Natural killer cell (primary cell): Measurements from ENCODE around the gene MPPED1. TPM values are rescaled to one million over a fixed set of nuclear protein-coding genes. Genes with fewer than 3 reads are reported as not detected.

Source experiments
- ATAC-seq, 3 donors: fragments of 150-1000 bp in 2 of 3; fragments of 200-7000 bp in 1 of 3; cut with Tn5 transposase; 1 replicate in 1 of 3; 2 replicates in 2 of 3; pipeline ENCODE4 v1.10.0; 2021; ENCODE audit warnings: mild to moderate bottlenecking in 2 of 3, moderate library complexity in 2 of 3
- DNase-seq, 2 donors: peaks; one replicate each; pipeline versions ENCODE4 v3.0.0 to v3.0.0-alpha.2; 2013 to 2021; ENCODE audit warnings: mixed read lengths in 1 of 2
- H3K27ac ChIP-seq: one replicate; pipeline ENCODE4 v1.5.1; 2013; ENCODE audit warnings: mild to moderate bottlenecking, low read length
- H3K27me3 ChIP-seq: one replicate; pipeline ENCODE4 v1.6.1; 2013; ENCODE audit warnings: low read length; ENCODE audit not compliant: control insufficient read depth, insufficient read depth
- H3K36me3 ChIP-seq: one replicate; pipeline ENCODE4 v1.6.1; 2013; ENCODE audit warnings: low read length; ENCODE audit not compliant: control insufficient read depth, insufficient read depth
- H3K4me1 ChIP-seq: one replicate; pipeline ENCODE4 v1.6.1; 2013; ENCODE audit warnings: low read length; ENCODE audit not compliant: control insufficient read depth, insufficient read depth
- H3K4me3 ChIP-seq: one replicate; pipeline ENCODE4 v1.5.1; 2013; ENCODE audit warnings: low read length
- H3K9me3 ChIP-seq: one replicate; pipeline ENCODE4 v1.6.1; 2013; ENCODE audit warnings: low read length; ENCODE audit not compliant: control insufficient read depth, insufficient read depth
- H3K27ac Mint-ChIP-seq, 2 donors: one replicate each; pipeline ENCODE4 v1.8.0; 2022; ENCODE audit warnings: mild to moderate bottlenecking in 2 of 2, mixed read lengths in 2 of 2, moderate library complexity in 1 of 2
- H3K27me3 Mint-ChIP-seq, 2 donors: one replicate each; pipeline ENCODE4 v1.8.0; 2022; ENCODE audit warnings: low read depth in 2 of 2, mixed read lengths in 2 of 2
- H3K36me3 Mint-ChIP-seq: one replicate; pipeline ENCODE4 v1.8.0; 2022; ENCODE audit warnings: mixed read lengths
- H3K4me1 Mint-ChIP-seq, 2 donors: one replicate each; pipeline ENCODE4 v1.8.0; 2022; ENCODE audit warnings: mixed read lengths in 2 of 2
- H3K4me3 Mint-ChIP-seq: one replicate; pipeline ENCODE4 v1.8.0; 2022; ENCODE audit warnings: mild to moderate bottlenecking, moderate library complexity, mixed read lengths
- H3K9me3 Mint-ChIP-seq, 2 donors: one replicate each; pipeline ENCODE4 v1.8.0; 2022; ENCODE audit warnings: mixed read lengths in 2 of 2
- CTCF ChIP-seq: fragments of 200-600 bp; IDR thresholded peaks from one replicate; pipeline ENCODE4 v1.8.0; 2022; ENCODE audit warnings: antibody characterized with exemption
- WGBS: methylation state at CpG from one replicate; pipeline ENCODE4 v1.1.7; 2013; ENCODE audit warnings: missing lambda C conversion rate; ENCODE audit not compliant: insufficient coverage; 5-methylcytosine and 5-hydroxymethylcytosine counted together
- intact Hi-C: fragments of 100-400 bp; cut with micrococcal nuclease; formaldehyde crosslinking; loops from one replicate; pipeline ENCODE4 v1.14.2; 2022
- total RNA-seq, 4 donors: library from RNA; stranded (reverse); fragments of 120-200 nt in 1 of 4; gene quantifications; one replicate each; pipeline versions ENCODE4 v1.2.3 to v1.2.4, GENCODE V29; 2013 to 2022

Gene MPPED1
- total RNA-seq, 3 donors from 2014 or later (not counting 1 experiment from before 2014, with no cell fraction given): not detected

GRCh38 chr22:43398910-43399309, 12.9 kb upstream of the MPPED1 start:
- DNase-seq (no peak), ATAC-seq (no peak)
- no peaks in the 10 kb centered on the region for H3K27me3 ChIP-seq
- no peak overlapping the region for H3K27ac Mint-ChIP-seq
- H3K4me3 Mint-ChIP-seq: no peak overlapping the region
- H3K36me3 Mint-ChIP-seq: no peaks in the 10 kb centered on the region
- H3K36me3 ChIP-seq: no peaks in the 10 kb centered on the region
- no peaks in the 10 kb centered on the region for H3K4me1 Mint-ChIP-seq
- no peak overlapping the region for H3K4me3 ChIP-seq
- intact Hi-C loops: no loop called here
- H3K9me3 ChIP-seq: no peaks in the 10 kb centered on the region
- 88% methylated on average over 8 of the region's 8 CpGs for WGBS
- H3K4me1 ChIP-seq: no peaks in the 10 kb centered on the region
- TF ChIP-seq CTCF: no peak
- no peak overlapping the region for H3K27ac ChIP-seq
- H3K9me3 Mint-ChIP-seq: no peaks in the 10 kb centered on the region
- H3K27me3 Mint-ChIP-seq: peaks cover 12 to 29% of the 10 kb centered on the region in 2 donors

GRCh38 chr22:43399338-43399979, 12.4 kb upstream of the MPPED1 start:
- no peaks in the 10 kb centered on the region for H3K9me3 ChIP-seq
- Mint-ChIP-seq H3K4me1 (no peaks in the 10 kb centered on the region), H3K27me3 (peaks cover 12 to 32% of the 10 kb centered on the region in 2 donors), H3K9me3 (no peaks in the 10 kb centered on the region), H3K27ac (no peak overlapping the region), H3K4me3 (no peak overlapping the region), H3K36me3 (no peaks in the 10 kb centered on the region)
- no peak overlapping the region for H3K27ac ChIP-seq
- TF ChIP-seq CTCF: no peak
- H3K4me1 ChIP-seq: no peaks in the 10 kb centered on the region
- no peaks in the 10 kb centered on the region for H3K27me3 ChIP-seq
- 87% methylated on average over 25 of the region's 25 CpGs for WGBS
- no peak overlapping the region for H3K4me3 ChIP-seq
- intact Hi-C loops: no loop called here
- H3K36me3 ChIP-seq: no peaks in the 10 kb centered on the region
- no peak for ATAC-seq
- no peak for DNase-seq

- intact Hi-C loops: no loop called here
- no peaks in the 10 kb centered on the region for H3K4me1 ChIP-seq
- Mint-ChIP-seq H3K4me3 (no peak overlapping the region), H3K9me3 (no peaks in the 10 kb centered on the region), H3K36me3 (no peaks in the 10 kb centered on the region), H3K27ac (no peak overlapping the region), H3K4me1 (no peaks in the 10 kb centered on the region), H3K27me3 (peaks cover 12 to 33% of the 10 kb centered on the region in 2 donors)
- H3K27me3 ChIP-seq: no peaks in the 10 kb centered on the region
- no peak overlapping the region for H3K4me3 ChIP-seq
- no peak for ATAC-seq
- H3K36me3 ChIP-seq: no peaks in the 10 kb centered on the region
- H3K27ac ChIP-seq: no peak overlapping the region
- no peak for TF ChIP-seq CTCF
- no peaks in the 10 kb centered on the region for H3K9me3 ChIP-seq
- DNase-seq: no peak
- WGBS: 93% methylated on average over 6 of the region's 6 CpGs
These were observed 11.8 kb upstream of the MPPED1 start for GRCh38 chr22:43399980-43400358.

GRCh38 chr22:43400449-43400848, 11.4 kb upstream of the MPPED1 start:
- 78% methylated on average over 14 of the region's 14 CpGs for WGBS
- no peak for TF ChIP-seq CTCF
- no peaks in the 10 kb centered on the region for H3K27me3 ChIP-seq
- no peak for ATAC-seq
- H3K4me3 Mint-ChIP-seq: no peak overlapping the region
- H3K9me3 ChIP-seq: no peaks in the 10 kb centered on the region
- H3K4me3 ChIP-seq: no peak overlapping the region
- H3K4me1 Mint-ChIP-seq: no peaks in the 10 kb centered on the region
- no peak overlapping the region for H3K27ac Mint-ChIP-seq
- intact Hi-C loops: no loop called here
- H3K36me3 ChIP-seq: no peaks in the 10 kb centered on the region
- H3K4me1 ChIP-seq: no peaks in the 10 kb centered on the region
- peaks cover 12 to 33% of the 10 kb centered on the region in 2 donors for H3K27me3 Mint-ChIP-seq
- no peaks in the 10 kb centered on the region for H3K36me3 Mint-ChIP-seq
- DNase-seq: no peak
- no peak overlapping the region for H3K27ac ChIP-seq
- no peaks in the 10 kb centered on the region for H3K9me3 Mint-ChIP-seq
